GM19463 (cell line): Measurements from ENCODE around the gene BCAP31.
"Not testable (repeated sequence)": the region's sequence is repeated elsewhere in the genome, so short reads cannot be mapped to it uniquely, and the experiment has no call there.

Experiments
- ATAC-seq: cut with Tn5 transposase; IDR thresholded peaks from one replicate; pipeline ENCODE4 v1.9.1; 2021; ENCODE audit warnings: mild to moderate bottlenecking, moderate library complexity; ENCODE audit not compliant: unreplicated experiment

The BCAP31 gene

DNA sequence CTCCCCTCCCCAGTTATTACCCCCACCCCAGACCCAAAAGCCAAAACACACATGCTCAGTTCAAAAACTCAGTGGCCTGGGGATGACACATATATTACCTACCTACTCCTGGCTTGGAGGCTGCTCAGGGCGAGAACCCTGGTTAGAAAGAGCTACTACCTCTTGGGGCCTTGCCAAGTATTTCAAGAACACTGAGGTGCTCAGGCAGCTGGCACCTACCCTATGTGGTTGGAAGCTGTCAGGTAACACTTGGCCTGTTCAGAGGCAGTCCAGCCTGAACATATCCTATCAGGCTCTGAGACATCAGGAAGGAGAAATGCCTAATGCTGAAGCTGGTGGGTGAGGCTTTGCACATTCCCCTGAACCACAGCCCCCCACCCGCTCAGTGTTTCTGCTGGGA is 4.9 kb downstream of the BCAP31 start:
- no peak for ATAC-seq

DNA sequence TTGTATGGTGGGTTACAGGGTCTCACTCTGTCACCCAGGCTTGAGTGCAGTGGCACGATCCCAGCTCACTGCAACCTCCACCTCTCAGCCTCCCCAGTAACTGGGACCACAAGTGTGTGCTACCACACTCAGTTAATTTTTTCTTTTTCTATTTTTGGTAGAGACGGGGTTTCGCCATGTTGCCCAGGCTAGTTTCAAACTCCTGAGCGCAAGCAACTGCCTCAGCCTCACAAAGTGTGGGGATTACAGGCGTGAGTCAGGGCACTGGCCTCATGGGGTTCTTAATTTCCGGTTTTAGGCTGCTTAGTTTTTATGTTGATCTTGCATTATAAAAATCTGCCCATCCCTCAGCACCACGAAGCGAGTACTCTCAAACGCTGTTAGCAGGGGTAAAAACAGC is 6.7 kb downstream of the BCAP31 start:
- ATAC-seq: no peak

DNA sequence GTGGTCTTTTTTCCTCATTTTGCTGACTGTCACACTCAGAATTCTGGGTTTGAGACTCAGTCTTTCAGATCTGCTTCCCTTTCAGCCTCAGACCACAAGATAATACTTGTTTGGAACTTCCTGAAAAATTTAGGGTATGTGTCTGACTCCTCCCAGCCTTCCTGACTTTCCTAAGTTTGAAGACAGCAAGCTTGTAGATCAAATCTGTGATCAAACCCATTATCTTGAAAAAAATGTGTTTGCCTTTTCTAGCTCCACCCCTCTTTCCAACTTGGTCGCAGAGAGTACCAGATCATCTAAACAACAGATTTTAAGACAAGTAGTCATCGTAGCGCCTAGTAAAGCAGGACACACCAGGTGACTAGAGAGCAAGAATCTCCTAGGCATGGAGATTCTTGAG is 9.9 kb downstream of the BCAP31 start:
- no peak for ATAC-seq

DNA sequence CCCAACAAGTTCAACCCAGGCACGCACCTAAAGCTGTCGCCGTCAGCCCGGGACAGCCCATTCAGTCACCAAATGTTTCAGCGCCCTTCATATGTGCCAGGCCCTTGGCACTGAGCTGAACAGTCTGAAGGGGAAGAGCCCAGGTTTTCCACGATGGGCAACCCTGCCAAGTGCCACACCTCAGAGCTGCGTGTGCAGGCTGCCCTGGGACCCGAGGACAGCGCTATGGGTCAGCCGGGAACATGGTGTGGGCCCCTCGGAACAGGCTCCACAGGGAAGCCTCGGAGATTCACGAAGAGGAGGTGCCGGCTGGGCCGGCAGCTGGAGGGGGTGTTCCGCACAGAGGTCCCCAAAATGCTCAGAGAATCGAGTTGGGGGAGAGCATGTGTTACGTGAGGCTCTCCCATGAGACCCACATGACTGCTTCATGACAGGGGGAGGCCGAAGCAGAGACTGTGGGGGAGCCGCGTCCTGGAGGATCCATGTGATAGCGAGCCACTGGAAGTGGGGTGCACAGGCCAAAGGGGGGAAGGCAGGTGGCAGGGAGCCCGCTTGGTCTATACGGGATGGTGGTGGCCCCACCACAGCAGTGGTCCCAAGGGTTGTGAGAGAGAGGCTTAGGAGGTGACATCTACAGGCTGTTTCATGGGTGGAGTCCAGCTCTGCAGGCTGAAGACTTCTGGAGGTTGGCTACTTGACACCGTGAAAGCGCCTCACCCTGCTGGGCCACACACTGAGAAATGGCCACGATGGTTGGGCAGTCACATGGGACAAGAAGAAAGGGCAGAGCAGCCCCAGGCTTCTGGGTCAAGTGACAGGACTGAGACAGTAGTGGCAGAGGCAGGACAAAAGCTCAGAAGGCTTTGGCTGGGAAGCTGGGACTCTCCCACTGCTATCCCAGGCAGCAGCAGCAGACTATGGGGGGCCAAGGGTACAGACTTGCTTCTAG is 14.2 kb downstream of the BCAP31 start:
- no peak for ATAC-seq

DNA sequence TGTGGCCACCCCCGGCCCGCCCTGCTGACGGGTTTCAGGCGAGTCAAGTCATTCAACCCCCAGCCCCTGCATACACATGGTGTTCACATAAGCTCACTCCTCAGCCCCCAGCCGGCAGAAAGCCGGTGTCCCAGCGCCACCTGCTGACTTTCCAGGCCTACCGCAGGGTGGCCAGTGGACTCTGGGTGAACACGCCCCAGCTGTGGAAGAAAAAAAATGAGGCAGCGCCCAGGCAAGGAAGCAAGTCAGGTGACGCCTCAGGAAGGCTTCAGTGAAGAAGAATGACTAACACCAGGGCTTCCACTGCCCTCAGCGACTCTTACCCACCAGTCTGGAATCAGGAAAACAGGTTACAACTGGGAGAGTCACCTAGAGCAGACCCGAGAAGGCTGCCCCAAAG is 15.8 kb downstream of the BCAP31 start:
- no peak for ATAC-seq

DNA sequence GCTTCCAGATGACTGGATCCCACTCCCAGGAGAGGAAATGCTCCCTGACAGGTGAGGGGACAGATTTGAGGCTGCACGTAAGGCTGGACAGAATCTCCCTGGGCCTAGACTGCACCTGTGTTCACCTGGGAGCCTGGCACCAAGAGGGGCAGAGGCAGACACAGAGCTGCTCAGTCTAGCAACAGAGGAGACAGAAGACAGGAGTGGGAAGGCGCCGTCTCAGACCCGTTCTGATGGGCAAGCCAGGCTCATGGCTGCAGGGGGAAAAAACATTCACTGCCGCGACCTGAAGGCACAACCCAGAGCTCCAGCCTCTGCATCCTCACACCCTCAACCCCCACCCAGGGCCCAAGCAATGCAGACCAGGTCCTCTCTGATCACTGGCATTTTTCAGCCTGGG is 16.8 kb downstream of the BCAP31 start:
- no peak for ATAC-seq

DNA sequence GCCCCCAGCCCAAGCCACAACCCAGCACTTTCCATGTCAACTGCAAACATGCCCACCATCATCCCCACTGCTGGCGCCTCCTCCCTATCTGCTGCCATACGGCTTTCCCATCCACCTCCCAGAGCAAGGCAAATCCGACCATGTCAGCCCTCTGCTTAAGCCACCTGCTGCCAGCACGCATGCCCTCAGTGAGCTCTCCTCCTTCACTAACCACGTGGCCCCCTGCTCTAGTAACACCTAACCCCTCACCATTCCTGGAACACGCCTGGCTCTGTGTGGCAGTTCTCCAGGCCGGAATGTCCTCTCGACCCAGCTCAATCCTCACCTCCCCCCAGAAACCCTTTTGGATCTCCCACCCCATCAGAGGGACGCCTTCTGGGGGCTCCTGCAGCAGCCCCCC is 17.4 kb downstream of the BCAP31 start:
- no peak for ATAC-seq

DNA sequence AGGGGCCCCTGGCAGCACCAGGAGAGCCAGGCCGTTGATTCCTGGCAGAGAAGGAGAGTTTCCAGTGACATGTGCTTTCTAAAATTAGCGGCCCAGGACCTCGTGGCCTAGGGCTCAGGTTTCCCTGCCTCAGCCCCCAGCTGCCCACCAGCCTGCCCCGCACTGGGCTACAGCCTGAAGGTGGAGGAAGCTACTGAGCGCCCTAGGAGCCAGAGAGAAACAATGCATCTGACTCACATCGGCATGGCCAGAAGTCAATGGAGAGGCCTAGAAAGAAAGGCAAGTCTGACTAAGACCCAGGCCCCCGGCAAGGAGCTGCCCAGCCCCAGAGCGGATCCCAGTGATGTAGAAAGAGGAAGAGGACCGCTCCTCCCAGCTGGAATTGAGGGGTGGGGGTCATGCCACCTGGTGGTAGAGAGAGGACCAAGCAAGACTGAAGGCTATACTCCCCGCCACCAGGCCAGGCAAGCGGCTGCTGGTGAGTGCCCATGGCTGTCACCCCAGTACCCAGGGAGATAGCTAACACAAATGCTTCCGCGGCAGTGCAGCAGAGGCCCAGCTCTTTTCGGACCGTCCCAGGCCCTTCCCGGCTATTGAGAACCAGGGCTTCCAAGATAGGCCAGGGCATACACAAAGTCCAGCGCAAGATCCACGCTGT is 18.7 kb downstream of the BCAP31 start:
- not testable (repeated sequence) for ATAC-seq

DNA sequence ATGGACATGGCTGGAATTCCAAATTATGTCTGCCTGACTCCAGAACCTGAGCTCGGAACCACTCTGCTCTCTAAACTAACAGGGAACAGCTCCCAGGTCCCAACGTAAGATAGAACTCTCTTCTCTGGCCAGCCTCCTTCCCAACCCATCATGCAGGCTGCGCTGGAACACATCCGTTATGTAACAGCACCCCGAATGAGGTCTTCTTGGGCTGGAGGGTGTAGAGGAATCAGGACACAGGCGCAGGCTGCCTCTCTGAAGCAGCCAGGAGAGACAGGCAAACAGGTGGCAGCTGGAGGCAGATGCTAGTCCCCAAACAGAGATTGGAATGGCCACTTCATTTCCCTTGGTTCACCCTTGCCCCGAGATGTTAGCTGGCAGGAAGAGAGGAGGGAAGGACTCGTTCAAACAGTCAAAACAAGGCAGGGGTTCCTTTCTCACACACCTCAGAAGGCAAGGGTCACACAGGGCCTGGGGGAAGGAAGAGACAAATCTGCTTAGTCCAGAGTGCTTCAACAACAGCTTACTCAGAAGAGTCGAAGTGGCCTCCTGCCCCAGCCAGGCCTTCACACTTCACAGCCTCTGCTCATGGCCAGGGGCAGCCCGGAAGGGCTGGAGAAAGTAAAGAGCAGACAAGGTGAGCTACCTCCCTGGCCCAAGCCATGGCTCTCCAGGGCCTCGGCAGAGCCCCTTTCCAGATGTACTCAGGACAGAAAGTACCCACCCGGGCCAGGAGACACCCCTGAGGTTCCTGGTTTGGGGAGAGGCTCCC is 19.4 kb downstream of the BCAP31 start:
- ATAC-seq: not testable (repeated sequence)

DNA sequence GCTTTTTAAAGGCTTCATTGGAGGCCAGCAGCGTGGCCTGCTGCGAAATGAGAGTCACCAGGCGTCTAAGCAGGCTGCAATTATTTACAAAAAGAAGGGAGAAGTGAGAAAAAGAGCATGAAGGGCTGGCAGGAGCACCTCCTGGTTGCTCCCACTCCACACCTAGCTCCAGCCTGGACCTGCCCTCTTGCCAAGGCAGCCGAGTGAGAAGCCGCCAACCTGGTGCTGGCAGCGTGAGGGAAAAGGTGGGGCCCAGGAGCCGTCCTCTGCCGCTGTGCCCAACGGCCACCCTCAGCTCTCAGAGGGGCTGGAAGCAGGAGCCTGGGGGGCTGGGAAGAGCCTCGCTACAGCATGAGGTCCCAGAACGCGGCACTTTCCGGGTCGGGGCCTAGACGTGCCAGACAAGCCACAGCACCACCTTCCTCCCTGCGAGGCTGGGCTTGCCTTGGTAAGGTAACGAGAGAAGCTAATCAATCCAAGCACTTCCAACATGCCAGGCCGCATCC is 20.1 kb downstream of the BCAP31 start:
- ATAC-seq: no peak

DNA sequence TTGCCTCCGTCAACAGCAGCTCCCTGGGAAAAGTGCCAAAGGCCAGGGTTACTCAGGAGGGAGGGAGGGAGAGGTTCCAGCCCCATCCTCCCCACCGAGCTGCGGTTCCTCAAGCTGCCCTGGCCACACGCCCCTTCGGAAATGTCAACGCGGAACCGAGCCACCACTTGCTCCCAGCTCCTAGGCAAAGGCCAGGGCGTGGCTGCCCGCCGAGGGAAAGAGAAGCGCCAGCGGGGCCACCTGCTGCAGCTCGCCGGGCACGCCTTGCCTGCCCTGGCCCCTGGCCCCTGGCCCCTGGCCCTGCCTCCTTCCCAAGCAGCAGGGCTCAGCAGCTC is 21.2 kb downstream of the BCAP31 start:
- no peak for ATAC-seq

DNA sequence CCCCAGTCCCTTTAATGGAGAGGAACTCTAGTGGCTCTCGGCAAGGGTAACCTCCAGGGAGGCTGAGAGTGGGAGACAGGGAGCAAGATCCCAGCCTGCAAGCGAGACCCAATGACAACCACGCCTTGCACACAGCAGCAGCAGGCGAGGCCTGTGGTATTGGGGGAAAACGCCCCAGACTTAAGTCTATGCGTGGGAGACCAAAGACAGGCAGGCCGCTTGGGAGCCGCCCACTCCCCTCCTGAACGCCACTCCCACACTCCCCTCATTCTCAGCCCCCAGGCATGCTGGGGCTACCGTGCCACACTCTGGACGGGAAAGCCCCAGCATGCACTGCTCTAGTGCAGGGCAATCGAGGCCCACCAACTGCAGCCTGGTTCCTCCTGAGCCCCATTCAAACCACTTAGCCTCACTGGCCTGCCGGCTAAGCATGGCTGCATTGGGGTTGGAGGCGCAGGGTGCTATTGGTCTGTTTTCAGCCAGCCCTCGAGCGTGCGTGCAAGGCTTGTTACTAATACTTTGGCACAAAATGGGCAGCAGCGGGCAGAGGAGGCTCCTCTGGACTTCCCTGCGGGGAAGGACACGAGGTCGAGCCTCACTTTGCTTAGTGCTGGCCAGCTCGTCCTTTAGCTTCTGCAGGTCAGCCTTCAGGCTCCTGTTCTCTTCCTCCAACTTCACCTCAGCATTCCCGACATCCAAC is 21.7 kb downstream of the BCAP31 start:
- no peak for ATAC-seq

DNA sequence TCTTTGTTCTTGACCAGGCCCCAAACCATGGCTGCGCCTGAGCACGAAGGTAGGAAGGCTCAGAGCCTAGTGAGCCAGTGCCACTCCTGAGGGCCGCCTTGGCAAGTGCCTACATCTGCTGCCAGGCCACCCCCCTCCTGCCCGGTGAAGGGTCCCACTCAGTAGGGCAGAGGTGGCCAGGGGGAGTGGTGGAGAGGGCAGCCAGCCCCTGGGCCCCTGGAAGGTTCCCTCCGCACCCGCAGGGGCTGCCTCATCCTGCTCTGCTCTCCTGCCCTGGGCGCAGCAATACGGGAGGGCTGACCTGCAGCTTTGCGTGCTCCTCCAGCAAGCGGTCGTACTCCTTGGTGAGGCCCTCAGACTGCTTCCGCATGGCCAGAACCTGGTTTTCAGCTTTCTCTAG is 22.5 kb downstream of the BCAP31 start:
- no peak for ATAC-seq

DNA sequence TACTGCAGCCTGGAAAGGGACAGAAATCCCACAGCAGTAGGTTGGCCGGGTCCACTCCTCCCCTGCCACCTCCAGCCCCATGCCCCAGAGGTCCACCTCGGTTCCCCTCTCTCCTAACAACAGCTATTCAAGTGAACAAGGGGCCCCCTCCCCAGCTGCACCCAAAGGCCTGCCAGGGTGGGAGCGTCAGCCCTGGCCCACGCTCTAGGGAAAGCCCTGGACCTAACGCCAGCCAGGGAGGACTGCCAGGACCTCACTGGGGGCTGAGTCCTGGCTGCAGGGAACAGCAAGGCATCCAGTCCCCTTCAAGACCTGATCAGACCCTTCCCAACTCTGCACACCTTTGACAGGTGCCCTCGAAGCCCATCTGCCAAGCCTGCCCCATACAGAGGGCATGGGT is 23.2 kb downstream of the BCAP31 start:
- ATAC-seq: no peak

DNA sequence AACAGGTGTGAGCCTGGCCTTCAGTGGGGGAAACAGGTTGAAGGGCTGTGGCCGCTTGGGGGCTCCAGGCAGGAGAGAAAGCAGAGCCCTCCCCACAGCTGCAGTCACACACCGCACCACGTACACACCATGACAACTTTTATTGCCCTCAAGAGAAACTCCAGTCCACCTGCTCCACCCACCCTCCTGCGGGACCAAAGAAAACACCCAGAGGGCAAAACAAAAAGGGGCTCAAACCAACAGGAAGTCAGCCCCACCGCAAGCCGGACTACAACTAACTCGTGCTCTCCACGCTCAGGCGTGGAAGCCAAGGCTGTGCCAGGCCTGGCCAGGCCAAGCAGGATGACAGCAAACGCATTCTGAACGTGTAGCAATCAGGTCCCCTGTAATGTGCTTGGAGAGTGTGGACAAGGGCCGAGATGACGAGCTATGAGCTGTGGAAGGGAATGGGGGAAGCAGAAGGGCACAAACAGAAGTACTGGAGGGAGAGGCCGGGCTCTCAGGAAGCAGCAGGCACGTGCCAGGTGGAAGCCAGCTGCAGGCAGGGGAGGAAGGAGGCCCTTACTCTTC is 23.7 kb downstream of the BCAP31 start:
- ATAC-seq: no peak

DNA sequence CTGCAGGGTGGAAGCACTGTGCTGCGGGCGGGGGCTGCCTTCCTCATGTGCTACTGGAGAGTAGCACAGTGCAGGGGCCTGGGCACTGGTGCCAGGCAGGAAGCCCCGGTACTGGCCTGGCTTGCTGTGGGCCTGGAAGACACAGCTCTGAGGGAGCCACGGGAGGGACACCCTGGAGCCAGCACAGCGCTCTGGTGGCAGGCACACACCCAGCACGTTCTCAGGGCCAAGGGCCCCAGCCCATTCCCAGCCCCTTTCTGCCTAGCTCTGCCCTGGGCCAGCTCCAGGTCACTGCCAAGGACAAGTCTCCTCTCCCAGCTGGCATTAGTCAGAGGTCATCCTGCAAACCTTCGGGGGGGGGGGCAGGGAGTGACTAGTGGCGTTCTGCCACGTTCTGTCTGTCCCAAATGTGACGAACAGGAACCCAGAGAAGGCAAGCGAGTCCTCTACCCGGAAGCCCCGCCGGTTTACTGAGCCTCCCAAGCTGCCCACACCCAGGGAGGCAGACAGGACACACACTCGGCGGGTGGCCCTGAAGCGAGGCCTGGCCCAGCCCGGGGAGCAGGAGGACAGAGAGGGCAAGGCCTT is 24.3 kb downstream of the BCAP31 start:
- ATAC-seq: not testable (repeated sequence)

DNA sequence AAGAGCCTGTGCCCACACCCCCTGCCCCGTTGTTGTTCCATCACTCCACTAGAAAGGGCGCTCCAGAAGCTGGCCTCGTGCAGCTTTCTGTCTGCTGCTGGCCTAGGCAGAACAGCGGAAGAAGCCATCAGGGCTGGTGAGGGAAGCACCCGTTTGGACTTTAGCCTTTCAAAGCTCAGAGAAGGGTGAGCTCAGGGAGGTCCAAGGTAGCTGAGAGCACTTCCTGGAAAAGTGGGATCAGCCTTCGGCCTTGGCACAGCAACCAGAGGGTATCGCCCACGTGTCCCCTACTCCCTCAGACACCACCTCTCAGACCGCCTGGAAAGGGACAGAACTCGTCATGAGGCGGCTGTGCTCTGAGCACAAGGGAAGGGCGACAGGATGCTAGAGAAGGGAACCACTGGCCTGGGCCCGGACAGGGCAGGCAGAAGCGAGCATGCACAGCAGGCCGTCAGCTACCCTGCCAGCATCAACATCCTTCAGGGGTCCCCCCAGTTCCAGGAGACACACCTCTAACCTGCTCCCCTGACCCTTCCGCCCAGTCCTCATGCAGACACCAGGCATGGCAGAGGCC is 24.9 kb downstream of the BCAP31 start:
- not testable (repeated sequence) for ATAC-seq

DNA sequence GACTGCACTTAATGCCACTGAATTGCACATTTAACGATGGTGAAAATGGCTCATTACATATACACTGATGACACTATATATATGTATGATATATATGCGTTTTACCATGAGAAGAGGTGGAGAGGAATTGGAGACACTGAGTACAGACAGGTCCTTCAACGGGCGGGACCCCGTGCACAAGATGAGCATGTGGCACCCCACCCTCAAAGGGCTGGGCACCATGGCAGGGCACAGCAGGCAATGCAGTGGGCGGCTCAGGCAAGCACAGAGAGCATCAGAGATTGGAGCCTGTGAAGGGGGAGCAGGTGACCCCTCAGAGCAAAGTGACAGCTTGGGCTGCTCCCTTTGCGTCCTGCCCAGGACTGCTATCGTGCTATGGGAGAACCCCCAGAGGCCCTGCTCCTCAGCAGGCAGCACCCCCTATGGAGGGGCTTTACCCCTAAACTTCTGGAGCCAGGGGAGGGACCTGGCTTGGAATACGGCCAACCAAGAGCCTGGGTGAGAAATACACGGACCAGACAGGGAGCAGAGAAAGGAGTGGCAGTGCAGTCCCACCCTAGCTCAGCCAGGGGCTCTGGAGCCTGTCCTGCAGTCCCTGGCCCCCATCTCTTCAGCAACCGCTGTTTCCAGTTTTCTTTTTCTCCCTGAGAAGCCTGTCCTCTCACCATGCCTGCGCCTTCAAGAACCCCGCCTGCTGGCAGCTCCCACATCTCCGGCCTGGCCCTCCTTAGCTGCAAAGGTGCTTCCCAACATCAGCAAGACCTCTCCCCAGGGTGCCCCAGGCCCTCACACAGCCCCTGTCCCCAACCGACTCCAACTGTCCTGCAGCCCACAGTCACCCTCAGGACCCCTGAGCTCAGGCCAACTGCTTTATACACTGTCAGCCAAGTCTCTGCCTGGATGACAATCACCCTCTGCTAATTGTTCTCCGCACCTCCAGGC is 26.0 kb downstream of the BCAP31 start:
- no peak for ATAC-seq
